GM19238 (cell line): Measurements from ENCODE around the gene ACTR3C.
"Not testable (repeated sequence)": the region's sequence is repeated elsewhere in the genome, so short reads cannot be mapped to it uniquely, and the experiment has no call there.

Experiments used
- DNase-seq: peaks from one replicate; pipeline ENCODE4 v3.0.0; 2011; ENCODE audit warnings: low spot score; ENCODE audit not compliant: insufficient read length

ACTR3C gene

DNA sequence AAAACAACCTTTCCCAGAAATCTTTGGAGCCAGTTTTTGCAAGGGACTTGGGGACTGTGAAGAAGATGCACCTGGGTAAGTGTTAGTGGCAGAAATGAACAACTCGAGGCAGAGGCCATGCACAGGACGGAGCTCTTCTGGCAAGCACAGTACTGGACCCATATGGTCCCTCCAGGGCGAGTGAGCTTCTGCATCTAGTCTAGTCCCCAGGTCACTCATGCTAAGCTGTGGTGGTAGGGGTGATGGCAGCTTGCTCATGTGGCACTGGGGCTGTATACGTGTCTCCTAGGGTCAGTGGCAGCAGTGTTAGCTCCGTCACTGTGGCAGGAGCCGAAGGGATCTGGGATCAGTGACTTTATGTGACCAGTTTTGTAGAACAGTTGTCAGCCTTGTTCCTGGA is 9.5 kb downstream of the ACTR3C start:
- DNase-seq = no peak

DNA sequence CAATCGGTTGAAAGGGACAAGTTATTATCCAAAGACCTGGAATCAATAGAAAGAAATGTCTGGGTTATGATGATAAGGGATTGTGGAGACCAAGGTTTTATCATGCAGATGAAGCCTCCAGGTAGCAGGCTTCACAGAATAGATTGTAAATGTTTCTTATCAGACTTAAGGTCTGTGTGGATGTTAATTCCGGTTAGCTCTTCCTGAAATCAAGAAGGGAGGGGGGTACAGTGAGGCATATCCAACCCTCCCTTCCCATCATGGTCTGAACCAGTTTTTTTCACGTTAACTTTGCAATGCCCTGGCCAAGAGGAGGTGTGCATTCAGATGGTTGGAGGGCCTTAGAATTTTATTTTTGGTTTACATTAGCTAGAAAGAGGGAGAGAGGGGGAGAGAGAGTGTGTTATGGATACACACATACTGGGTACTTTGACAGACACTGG is 10.0 kb downstream of the ACTR3C start:
- DNase-seq = no peak

DNA sequence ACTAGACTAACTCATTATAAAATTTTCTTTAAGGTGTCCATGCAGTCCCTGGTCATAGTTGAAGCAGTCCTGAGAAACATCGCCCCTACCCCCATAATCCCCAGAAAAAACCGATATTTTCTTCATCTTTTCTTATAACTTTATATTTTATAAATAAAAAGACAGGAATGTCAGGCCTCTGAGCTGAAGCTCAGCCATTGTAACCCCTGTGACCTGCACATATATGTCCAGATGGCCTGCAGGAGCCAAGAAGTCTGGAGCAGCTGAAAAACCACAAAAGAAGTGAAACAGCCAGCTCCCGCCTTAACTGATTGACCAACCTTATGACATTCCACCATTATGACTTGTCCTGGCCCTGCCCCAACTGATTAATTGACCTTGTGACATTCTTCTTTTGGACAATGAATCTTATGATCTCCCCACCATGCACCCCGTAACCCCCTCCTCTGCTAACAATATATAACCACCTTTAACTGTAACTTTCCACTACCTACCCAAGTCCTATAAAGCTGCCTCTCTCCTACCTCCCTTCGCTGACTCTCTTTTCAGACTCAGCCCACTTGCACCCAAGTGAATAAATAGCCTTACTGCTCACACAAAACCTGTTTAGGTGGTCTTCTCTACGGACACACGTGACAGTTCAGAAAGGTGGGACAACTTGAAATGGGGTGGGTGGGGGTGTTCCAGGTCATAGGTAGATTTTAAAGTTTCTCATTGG is 10.5 kb downstream of the ACTR3C start:
- DNase-seq = not testable (repeated sequence)

DNA sequence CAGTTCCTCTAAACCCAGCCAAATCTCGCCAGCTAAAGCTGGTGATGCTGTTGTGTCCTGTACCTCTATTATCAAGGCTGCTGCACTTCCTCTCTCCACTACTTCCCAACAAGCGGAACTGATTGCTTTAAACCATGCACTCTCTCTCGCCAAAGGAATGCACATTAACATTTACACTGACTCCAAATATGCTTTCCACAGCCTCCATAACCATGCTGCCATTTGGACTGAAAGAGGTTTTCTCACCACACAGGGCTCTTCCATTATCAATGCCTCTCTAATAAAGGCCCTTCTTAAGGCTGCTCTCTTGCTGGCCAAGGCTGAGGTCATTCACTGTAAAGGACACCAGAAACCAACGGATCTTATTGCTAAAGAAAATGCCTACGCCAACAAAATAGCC is 11.6 kb downstream of the ACTR3C start:
- no peak for DNase-seq

DNA sequence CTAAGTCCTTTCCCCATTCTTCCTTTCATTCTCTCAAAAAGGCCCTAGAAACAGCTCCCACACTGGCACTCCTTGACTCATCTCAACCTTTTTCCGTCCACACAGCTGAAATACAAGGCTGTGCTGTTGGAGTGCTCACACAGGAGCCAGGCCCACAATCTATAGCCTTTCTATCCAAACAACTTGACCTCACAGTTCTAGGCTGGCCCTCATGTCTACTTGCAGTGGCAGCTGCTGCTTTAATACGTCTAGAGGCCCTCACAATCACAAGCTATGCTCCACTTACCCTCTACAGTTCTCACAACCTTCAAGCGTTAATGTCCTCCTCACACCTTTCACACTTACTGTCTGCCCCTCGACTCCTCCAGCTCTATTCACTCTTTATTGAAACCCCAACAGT is 12.2 kb downstream of the ACTR3C start:
- no peak for DNase-seq

DNA sequence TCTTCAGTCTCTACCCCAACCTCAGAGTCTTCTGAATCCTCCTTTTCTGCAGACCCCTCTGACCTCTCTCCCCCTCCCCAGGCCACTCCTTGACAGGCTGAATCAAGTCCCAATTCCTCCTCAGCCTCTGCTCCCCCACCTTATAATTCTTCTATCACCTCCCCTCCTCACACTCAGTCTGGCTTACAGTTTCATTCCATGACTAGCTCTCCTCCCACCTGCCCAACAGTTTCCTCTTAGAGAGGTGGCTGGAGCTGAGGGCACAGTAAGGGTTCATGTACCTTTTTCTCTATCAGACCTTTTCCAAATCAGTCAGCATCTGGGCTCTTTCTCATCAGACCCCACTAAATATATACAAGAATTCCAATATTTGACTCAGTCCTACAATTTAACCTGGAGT is 14.8 kb downstream of the ACTR3C start:
- DNase-seq = no peak

DNA sequence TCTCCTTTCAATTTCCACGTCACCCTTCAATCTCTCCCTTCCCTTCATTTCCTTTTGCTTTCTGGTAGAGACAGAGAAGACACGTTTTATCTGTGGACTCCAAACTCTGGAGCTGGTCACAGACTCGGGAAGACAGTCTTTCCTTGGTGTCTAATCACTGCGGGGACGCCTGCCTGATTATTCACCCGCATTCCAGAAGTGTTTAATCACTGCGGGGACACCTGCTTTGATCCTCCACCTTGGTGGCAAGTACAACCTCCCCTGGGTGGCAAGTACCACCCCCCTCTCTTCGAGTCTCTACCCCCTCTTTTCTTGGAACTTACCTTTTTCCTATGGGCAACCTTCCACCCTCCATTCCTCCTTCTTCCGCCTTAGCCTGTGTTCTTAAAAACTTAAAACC is 15.4 kb downstream of the ACTR3C start:
- no peak for DNase-seq

DNA sequence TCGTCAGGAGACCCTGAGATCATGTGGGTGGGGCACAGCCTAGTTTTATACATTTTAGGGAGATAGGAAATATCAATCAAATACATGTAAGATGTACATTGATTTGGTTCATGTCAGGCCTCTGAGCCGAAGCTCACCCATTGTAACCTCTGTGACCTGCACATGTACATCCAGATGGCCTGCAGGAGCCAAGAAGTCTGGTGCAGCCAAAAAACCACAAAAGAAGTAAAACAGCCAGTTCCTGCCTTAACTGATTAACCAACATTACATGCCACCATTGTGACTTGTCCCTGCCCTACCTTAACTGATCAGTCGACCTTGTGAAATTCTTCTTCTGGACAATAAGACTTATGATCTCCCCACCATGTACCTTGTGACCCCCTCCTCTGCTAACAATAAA is 16.2 kb downstream of the ACTR3C start:
- DNase-seq = no peak

DNA sequence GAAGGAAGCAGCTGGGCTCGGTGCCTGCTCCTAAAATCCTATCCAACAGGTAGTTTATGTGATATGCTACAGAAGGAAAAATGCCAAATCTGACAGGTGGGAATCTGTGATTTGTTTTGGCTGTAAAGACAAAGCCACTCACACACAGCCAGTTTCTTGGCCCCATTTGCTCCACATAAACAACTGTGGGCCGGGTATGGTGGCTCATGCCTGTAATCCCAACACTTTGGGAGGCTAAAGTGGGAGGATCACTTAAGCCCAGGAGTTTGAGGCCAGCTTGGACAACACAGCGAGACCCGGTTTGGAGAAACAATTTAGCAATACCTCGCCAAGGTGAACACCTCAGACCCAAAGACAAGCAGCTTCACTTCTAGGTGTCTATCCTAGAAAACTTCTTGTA is 17.0 kb downstream of the ACTR3C start:
- not testable (repeated sequence) for DNase-seq

DNA sequence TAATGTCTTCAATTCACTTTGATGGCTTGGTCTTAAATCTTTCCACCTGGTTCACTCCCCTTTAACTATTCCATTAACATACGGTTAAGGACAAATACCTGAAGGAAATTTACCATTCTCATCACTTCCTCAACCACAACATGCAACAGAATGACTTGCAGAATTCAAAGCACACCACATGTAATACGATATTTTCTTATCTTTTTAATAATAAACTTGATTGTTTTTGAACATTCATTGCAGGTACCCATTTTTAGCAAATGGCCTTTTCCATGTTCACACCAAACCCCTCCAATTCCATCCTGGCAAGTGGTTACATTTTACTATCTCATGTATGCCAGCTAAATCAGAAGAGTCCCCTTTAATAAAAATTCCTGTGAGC is 17.5 kb downstream of the ACTR3C start:
- not testable (repeated sequence) for DNase-seq

DNA sequence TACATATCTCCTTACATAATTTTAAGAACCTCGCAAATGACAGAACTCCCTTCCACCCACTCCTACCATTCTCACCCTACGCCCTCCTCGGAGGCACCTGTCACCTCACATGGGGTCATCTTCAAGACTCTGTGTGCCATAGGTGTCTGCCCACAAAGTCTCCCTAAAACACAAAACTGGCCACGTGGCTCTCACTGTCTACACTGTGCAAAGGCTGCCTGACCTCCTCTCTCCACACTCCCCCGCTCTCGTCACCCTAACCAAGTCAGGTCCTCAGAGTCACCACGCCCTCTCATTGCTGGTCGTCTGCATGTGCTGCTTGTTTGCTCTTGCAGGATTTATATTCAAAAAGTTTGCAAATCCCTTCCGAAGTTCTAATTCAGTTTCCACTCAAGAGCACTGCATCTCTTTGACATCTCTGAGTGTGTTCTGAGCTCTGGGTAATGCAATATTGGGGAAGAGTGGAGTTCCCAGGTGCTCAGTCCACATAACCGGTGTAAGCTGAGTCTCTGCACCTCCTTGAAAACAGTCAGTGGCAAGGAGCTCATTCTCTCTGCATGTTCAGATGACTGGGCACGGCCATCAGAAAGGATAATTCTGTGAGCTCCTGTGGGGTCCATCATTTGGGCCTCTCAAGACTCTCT is 18.0 kb downstream of the ACTR3C start:
- not testable (repeated sequence) for DNase-seq

DNA sequence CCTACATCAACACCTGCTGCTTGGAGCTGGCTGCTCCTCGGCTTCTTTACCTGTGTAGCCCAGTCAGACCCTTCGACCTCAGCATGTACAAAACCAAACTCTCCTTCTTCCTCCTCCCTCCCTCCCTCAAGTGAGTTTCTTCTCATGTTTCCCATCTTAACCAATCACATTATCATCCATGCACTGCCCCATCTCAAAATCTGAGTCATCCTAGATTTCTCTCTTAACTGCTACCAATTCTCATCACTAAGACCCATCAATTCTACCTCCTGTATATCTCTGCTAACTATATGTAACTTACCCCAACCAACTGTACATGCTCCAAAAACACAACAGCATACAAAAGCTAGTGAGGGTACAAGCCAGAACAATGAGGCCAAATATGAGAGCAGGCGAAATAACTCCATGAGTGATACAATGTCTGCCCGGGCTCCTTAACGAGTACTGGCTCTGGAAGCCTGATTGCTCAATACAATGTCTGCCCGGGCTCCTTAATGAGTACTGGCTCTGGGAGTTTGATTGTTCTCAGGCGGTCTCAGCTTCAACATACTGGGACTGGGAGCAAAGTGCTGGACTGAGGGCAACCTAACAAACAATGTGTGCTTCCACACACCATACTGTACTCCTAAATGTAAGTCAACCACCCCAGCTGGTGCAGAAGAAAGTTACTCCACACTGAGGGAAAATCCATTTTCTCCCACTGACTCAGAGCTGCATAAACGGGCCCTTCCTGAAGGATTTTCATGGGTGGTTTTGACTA is 18.7 kb downstream of the ACTR3C start:
- not testable (repeated sequence) for DNase-seq

DNA sequence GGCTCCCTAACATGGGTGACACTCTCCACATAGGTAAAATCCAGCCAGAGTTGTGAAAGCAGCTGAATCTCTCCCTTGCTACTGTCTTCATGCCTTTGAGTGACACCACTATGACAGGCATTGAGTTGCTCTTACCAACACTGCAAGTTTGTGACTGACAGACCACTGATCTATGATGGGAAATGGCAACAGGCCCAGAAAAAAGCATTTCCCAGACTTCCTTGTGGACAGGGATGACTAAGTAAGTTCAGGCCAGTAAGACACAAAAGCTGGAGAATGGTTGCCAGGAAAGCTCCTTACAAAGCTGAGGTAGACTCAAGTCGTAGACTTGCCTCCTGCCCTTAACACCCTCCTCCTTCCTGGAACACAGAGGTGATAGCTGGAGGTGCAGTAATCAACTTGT is 20.4 kb downstream of the ACTR3C start:
- DNase-seq = not testable (repeated sequence)

DNA sequence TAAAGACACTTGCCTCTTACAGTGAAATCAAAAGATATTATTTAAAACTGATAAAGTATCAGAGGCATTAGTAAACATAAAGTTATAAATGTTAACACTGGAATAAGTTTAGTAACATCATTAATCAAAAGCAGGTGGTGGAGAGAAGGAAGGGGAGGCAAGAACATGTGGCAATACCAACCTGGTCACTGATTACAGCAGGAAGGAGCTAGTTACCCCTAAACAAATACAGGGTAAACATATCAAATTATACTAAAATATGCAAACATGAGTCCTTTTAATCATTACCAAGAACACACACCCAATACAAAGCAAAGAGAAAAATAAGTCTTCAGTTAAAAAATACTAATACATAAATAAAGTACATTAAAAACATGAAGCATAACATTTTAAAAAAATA is 25.4 kb downstream of the ACTR3C start:
- not testable (repeated sequence) for DNase-seq

DNA sequence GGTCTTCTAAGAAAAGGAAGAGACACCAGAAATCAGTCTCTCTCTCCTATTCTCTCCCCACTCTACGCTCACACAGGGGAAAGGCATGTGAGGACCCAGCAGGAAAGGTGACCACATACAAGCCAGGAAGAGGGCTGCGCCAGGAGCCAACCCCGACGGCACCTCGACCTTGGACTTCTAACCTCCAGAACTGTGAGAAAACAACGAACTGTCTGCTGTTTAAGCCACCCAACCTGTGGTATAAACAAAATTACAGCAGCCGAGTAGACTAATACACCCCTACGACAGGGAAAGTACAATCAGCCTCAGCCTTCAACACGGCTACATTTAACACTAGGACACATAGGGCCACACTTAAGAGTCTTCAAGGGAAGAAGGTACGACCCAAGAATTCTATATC is 26.5 kb downstream of the ACTR3C start:
- not testable (repeated sequence) for DNase-seq

DNA sequence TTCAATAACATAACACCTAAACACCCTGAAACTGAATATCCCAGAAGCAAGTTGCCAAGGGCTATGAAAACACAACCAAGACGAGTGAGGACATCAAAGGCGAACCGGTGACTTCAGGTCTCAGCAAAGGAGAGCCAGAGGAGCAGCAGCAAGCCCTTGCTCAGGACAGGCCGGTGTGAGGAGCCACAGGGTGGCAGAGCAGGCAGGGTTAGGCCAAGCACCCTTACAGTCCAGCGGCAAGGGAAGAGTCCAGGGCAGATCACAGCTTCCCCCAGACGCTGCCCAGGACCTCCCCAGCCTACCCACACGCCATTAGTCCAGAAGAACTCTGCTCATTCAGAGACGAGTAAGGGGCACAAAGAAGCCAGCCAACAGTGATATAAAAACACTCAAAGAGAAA is 27.7 kb downstream of the ACTR3C start:
- not testable (repeated sequence) for DNase-seq

DNA sequence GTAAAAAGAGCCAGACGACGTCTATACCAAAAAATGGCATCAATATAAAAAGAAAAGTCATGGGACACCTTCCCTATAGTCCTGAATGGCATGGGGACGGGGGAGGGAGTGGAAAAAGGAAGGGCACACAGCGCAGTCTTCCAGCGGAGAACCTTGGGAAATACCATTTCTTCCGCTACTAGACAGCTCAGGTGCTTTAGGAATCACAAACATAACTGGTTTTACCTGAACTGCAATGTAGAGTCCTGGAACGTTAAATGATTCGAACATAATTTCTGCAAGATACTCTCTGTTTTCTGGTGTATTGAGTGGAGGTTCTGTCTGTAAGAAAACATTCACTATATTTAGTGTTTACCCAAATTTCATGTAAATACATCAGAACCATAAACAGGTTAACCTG is 28.3 kb downstream of the ACTR3C start:
- not testable (repeated sequence) for DNase-seq

DNA sequence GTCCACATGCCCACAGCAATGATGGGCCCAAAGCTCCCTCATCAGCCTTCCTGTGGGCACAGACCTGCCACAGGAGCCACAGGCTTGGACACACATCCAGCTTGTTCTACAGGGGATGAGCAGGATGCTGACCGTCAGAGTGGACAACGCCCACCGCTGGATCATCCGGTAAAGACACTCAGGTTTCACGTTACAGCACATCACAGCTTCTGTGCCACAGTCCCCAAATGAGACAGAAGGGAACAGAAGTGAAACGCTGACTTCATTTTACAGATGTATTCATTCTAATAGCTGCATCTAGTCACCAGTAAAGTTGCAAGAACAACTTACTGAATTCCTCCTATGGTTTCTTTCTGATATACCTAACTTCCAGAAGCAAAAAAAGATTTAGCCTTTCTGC is 33.0 kb downstream of the ACTR3C start:
- DNase-seq = not testable (repeated sequence)

DNA sequence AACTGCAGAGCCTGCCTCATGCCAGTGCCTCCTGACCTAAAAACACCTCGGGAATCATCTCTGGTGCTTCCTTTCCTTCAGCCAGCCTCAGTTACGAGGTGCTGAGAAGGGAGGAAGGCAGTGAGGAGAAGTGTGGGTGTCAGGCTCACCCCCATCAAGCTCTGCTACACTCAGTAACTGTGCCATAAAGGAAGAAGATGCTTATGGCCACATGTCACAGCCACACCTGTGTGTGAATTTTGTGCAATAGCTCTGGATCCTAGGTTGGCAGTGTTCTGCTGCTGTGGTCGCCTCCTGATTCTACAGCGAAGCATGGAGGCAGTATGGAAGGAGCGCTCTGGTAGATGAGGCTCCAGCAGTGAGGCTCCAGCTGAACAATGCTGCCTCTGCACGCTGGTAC is 34.5 kb downstream of the ACTR3C start:
- DNase-seq = not testable (repeated sequence)

DNA sequence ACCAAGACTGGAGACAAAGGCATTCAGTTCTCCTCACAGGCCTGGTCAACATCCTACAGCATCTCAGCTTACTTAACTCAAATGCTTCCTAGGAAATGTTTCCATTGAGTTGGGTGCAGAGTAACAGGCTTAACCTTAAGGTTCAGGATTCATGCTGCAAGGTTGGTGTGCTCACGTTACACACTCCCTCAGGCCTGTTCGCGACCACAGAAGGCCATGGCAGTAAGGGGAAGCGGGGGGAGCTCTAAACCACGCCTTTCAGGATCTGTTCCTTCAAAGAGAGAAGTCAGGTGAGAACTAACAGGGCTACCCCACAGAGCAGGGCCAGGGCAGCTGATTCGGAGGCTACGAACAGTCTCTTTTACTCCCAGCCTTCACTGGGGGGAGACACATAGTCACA is 35.5 kb downstream of the ACTR3C start:
- not testable (repeated sequence) for DNase-seq

DNA sequence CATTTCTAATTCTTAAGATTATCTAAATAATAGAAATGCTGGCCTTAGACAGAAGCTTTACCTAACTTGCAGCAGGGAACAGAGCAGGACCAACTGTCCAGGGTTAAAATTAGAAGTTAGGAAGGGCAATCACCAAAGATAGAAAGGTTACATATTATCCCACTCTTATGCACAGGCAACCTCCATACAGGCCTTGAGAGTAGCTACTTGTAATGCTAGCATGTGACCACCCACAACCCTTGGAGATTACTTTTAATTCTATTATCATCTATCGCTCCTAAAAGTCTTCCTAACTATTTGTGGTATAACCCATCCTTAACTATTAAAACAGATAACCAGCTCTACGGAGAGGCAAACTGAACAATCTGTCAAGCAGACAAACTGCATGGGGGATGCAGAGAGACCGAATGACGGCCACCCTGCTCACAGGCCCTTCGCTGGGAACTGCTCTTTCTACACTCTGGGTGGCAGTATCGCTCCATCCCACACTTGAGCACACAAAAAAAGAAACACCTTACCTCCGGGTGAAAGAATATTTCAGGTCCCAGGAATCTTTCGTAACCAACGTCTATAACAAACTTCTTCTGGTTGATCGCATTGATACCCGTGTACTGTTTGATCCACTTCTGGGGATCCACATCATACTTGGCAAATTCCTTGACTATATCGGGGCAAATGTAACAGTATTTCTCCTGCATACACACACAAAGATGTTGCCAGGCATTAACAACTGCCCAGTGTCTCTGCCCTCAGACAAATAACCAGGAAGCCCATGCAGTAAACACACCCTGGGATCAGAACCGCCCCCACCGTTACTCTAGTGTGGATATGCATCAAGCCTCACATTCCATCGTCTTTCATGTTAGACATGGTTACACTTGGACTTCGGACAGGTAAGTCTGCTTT is 37.2 kb downstream of the ACTR3C start:
- DNase-seq = not testable (repeated sequence)
